OCI-LY3 (cell line): Measurements from ENCODE around the gene TMCC3.

ENCODE experiments used
- EZH2phosphoT487 ChIP-seq: fragments of 200-600 bp; shearing (Covaris generic); IDR thresholded peaks from 2 replicates; pipeline ENCODE4 v1.6.1; 2018; ENCODE audit warnings: antibody characterized with exemption, mixed run types, low read depth
- TF ChIP-seq, protein P1 (sequence below): fragments of 200-600, 300-600 bp; sonication (generic); IDR thresholded peaks from 2 replicates; pipeline ENCODE4 v1.5.1; 2014; ENCODE audit warnings: antibody characterized with exemption, low read length, low read depth

DNA sequence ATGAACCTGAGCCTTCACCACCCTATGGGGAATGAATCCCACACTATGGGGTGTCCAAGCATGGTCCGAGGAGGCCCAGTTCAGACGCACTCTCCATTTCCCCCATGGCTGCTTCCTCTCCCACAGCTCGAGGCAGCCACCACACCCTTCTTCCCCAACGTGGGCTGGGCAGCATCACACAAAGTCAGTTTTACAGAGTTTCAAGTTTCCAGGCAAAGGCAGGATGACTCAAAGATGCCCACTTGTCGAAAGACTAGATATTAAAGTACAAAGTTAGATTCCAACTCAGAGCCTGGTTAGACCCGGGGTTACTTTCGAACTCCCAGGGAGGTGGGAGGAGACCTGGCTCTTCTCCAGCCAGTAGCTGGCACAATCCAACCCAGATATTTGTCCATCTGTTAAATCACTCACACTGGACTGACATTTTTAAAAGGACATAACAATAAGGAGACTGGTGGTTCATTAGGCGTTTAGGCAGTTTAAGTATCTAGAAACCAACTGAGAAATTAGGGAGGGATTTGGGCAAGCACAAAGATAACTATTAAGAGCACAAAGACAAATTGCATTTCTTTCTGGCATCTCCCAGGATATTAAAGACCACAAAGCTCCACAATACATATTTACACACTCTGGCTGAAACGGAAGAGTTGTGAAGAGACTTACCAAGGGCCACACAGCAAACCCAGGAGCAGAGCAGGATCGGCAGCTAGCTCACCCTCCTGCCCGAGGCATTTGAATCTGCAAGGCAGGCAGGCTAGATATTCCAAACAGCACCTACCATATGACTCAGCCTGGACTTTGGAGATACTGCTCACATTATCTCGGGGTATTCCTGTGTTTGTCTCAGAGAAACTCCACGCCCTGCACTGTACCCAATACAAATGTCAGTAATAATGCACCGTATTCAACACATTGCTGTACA is 34.8 kb downstream of the TMCC3 start:
- TF ChIP-seq, protein P1, sequence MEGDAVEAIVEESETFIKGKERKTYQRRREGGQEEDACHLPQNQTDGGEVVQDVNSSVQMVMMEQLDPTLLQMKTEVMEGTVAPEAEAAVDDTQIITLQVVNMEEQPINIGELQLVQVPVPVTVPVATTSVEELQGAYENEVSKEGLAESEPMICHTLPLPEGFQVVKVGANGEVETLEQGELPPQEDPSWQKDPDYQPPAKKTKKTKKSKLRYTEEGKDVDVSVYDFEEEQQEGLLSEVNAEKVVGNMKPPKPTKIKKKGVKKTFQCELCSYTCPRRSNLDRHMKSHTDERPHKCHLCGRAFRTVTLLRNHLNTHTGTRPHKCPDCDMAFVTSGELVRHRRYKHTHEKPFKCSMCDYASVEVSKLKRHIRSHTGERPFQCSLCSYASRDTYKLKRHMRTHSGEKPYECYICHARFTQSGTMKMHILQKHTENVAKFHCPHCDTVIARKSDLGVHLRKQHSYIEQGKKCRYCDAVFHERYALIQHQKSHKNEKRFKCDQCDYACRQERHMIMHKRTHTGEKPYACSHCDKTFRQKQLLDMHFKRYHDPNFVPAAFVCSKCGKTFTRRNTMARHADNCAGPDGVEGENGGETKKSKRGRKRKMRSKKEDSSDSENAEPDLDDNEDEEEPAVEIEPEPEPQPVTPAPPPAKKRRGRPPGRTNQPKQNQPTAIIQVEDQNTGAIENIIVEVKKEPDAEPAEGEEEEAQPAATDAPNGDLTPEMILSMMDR, result no peak
- TF ChIP-seq EZH2phosphoT487, result no peak
